ENCODE measurements around the gene SNAP29. TPM values are rescaled to one million over a fixed set of nuclear protein-coding genes. Genes with fewer than 3 reads are reported as not detected.

Gene SNAP29
- total RNA-seq, 1 experiment from 2014 or later, result 17.9 TPM

GRCh38 chr22:20867179-20868024 is 8.6 kb downstream of the SNAP29 start:
- H3K79me2 ChIP-seq (ENCODE audit: insufficient read depth, low read length), result no peaks in the 10 kb centered on the region; the same call in 1 of the 2 replicates
- no peak overlapping the region for H3K18ac ChIP-seq (ENCODE audit: insufficient read length, low read depth, low read length)
- H3K23me2 ChIP-seq (ENCODE audit: insufficient read length, low read depth, low read length, poor library complexity, severe bottlenecking), result no peaks in the 10 kb centered on the region
- no peak overlapping the region for H3K14ac ChIP-seq (ENCODE audit: insufficient read depth, low read length)
- no peak overlapping the region for H3K56ac ChIP-seq (ENCODE audit: insufficient read length, low read depth, low read length)
- no peak for DNase-seq
- H3K4ac ChIP-seq (ENCODE audit: low read depth, low read length), result no peak overlapping the region
- no peak overlapping the region for H3K9ac ChIP-seq (ENCODE audit: extremely low read depth, insufficient read length, low read length)
- H3K9me3 ChIP-seq (ENCODE audit: control insufficient read depth, low read depth, low read length), result no peaks in the 10 kb centered on the region
- H2BK12ac ChIP-seq (ENCODE audit: insufficient read length, low read depth, low read length), result no peak overlapping the region
- H3K27ac ChIP-seq (ENCODE audit: insufficient read length, low read depth, low read length), result no peak overlapping the region
- no peak overlapping the region for H2BK15ac ChIP-seq (ENCODE audit: low read depth, low read length)
- H2AFZ ChIP-seq (ENCODE audit: low read length), result no peak overlapping the region
- no peak overlapping the region for H3K23ac ChIP-seq (ENCODE audit: insufficient read length, low read depth, low read length)
- TF ChIP-seq CTCF (conservative IDR thresholded peaks at IDR 0.05), result no peak
- H3T11ph ChIP-seq (ENCODE audit: low read length), result no peak overlapping the region
- H2BK5ac ChIP-seq (ENCODE audit: insufficient read length, low read length), result no peak overlapping the region
- H4K91ac ChIP-seq (ENCODE audit: insufficient read length, low read depth, low read length), result no peak overlapping the region
- H4K20me1 ChIP-seq (ENCODE audit: control insufficient read depth, insufficient read depth, insufficient read length), result no peaks in the 10 kb centered on the region
- no peaks in the 10 kb centered on the region; a peak in 1 of 7 replicates for H3K36me3 Mint-ChIP-seq (ENCODE audit: insufficient read depth in 1 of 3, low read depth in 3 of 3)
- H3K4me1 Mint-ChIP-seq, result no peaks in the 10 kb centered on the region
- no peaks in the 10 kb centered on the region for H3K79me1 ChIP-seq (ENCODE audit: insufficient read depth, low read depth, low read length, poor library complexity, severe bottlenecking)
- H4K5ac ChIP-seq (ENCODE audit: insufficient read length, low read depth, low read length), result no peak overlapping the region
- H2BK120ac ChIP-seq (ENCODE audit: low read depth, low read length, poor library complexity, severe bottlenecking), result no peak overlapping the region
- H3K9me3 Mint-ChIP-seq, result no peaks in the 10 kb centered on the region
- H3K27ac Mint-ChIP-seq, result peak overlapping the region in 2 of 3 experiments; percentile 26 to 32; a peak in 3 of 7 replicates
- no peak overlapping the region for H2BK20ac ChIP-seq (ENCODE audit: low read depth, low read length, poor library complexity, severe bottlenecking)
- no peaks in the 10 kb centered on the region for H3K27me3 ChIP-seq (ENCODE audit: insufficient read depth, low read length)
- H2AK5ac ChIP-seq (ENCODE audit: insufficient read length, low read length), result no peak overlapping the region
- H3K27me3 Mint-ChIP-seq (ENCODE audit: low read depth), result no peaks in the 10 kb centered on the region
- no CpG with 5 or more reads among the region's 11 CpGs for WGBS (ENCODE audit: extremely low coverage, insufficient read length, low lambda C conversion rate)
- no peak overlapping the region for H4K8ac ChIP-seq (replicated peaks; ENCODE audit: insufficient read length, low read depth, low read length)
- no peak overlapping the region for H3K4me3 Mint-ChIP-seq
- no peak overlapping the region for H3K4me2 ChIP-seq (ENCODE audit: insufficient read depth, insufficient read length, low read length)
- no peaks in the 10 kb centered on the region for H3K4me1 ChIP-seq (ENCODE audit: insufficient read depth, low read length)

Data from H9 (cell line).